Left renal pelvis (tissue), 4 donors: ENCODE measurements around the gene MYCBP2. TPM values are rescaled to one million over a fixed set of nuclear protein-coding genes. Genes with fewer than 3 reads are reported as not detected.
"Not testable (repeated sequence)": the region's sequence is repeated elsewhere in the genome, so short reads cannot be mapped to it uniquely, and the experiment has no call there.

Source experiments
- DNase-seq, 4 donors: peaks; one replicate each; pipeline ENCODE4 v3.0.0-alpha.2; 2013; ENCODE audit warnings: low read depth in 4 of 4, low spot score in 3 of 4
- polyA plus RNA-seq, 4 donors: library from polyadenylated mRNA; unstranded; fragments of 120-200 nt; gene quantifications; one replicate each; pipeline ENCODE4 v1.2.1, GENCODE V29; 2013; ENCODE audit not compliant: insufficient read length in 4 of 4

MYCBP2 gene
- polyA plus RNA-seq, 4 donors = 46.2 to 70.1 (median 60.5) TPM

DNA sequence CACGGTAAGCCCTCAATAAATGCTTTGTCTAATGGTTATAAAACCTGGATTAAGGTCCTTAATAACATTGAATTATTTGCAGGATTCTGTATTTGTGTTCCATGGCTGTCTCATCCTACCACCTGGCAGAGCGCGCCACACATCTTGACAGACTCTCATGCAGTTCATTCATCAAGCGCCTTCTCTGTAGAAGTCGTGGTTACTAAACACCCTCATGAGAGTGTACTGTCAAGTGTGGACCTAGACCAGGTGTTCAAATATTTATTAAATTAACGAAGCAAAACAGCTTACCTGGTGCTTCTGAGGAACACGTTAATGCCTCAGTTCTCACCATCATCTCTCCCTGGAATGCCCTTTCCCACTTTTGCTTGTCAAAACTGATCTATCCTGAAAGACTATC lies 286.8 kb downstream of the MYCBP2 start:
- no peak for DNase-seq

DNA sequence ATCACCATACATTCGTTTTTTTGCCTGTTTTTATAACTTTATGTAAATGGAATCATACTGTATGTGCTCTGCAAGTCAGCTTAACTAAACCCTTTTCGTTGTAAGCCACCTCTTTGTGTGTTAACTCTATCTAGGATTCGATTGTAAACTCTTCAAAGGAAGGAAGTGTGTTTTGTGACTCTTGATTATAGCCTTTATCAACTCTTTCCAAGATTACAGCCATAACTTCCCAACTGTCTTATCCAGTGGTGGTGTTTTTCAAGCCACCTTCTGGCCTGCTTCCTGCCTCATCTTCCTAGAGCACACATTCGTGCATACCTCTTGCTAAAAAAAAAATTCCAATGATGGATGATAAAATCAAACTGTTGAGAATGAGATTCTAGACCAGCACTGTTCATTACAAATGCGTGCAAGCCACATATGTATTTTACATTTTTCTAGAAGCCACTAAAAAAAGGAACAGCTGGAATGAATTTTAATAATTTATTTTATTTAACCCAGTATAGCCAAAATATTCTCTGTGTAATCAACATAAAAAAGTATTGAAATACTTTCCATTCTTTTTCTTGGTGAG lies 287.9 kb downstream of the MYCBP2 start:
- no peak for DNase-seq

DNA sequence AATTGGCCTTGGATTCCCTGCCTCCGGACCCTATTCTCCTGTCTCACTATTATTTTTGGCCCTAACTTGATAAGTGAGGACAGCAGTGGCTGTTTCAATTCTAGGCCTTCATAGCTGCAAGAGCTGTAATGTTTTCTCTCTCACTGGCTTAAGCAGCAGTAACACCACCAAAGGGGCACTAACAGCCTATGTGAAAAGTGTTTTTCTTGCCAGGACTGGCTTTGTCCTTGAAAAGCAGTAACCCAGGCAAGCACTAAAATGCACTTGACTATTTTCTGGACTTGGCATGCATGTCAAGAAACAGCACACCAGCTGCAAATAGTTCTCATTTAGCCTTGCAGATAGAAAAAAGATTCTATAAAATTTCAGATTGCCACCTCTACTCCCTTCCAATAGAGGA lies 290.6 kb downstream of the MYCBP2 start:
- DNase-seq = no peak

DNA sequence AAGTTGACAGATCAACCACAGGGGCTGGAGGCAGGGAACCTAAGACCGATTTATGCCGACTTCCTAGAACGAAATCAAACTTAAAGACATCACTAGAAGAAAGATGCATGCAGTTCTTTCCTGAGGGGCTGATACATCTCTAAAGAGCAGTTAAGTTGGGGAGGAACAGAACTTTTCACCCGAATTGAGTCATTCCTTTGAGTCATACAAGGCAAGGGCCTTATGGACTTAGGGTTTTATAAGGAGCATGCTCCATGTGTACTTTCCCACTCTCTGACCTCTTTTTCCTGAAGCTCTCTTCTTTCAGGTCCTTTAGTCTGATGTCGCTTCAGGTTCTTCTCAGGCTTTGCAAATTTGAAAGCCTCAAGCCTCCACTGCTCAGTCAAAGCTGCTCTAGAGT lies 292.0 kb downstream of the MYCBP2 start:
- no peak for DNase-seq

DNA sequence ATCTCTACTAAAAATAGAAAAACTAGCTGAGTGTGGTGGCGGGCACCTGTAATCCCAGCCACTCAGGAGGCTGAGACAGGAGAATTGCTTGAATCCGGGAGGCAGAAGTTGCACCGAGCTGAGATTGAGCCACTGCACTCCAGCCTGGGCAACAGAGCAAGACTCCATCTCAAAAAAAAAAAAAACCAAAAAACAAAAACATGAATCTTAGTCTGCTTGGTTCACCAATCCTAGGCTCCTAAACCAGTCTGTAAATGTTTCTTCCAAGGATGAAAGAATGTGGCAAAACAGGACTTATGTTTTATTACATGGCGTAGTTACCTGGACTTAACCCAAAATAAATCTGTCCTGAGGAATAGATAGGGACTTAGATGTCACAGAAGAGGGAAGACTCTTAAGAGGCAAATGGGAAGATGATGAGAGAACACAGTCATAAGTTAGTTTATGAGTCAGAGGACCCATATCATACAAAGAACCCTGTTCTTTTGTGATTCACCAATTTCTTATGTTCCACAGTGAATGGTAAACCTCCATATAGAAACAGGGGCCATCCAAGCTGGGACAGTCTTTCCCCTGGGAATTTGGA lies 293.1 kb downstream of the MYCBP2 start:
- DNase-seq = no peak

DNA sequence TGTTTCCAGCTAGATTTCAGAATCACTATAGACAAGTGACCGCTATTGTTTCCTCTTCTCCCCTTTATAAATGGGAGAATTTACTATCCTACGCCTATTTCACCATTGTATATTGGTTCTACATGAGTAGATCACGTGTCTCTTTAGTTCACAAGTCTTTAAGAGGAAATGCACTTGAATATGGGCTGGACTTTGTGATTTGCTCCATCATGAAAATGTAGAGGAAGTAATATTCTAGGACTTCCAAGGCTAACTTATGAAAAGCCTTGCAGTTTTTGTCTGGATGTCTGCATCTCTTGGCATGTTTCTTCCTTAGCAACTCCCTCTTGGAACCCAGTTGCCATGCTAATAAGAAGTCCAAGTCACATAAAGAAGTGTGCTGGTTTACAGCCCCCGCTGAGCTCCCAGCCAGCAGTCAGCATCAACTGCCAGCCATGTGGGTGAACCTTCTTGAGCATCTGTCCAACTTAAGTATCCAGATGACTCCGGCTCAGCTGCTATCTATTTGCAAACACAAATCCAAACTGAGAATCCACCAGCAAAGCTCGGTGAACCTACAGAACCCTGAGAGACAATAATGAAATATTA lies 295.1 kb downstream of the MYCBP2 start:
- DNase-seq = no peak

DNA sequence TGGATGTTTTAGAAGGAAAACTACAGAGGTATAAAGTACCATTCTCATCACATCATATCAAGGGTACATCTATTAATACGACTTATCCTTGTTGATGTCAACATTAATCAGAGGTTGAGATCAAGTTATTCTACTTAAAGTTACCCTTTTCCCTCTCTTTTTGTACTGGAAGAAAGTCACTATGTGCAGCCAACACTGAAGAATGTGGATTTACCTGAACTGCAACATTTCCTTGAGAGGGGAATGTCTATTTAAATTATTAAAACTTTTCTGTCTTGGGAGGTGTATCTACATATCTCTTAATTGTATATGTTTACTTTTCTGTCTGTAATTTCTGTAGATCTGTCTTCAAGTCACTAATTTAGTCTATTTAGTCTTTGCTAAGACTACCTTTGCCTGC lies 297.5 kb downstream of the MYCBP2 start:
- DNase-seq = no peak

DNA sequence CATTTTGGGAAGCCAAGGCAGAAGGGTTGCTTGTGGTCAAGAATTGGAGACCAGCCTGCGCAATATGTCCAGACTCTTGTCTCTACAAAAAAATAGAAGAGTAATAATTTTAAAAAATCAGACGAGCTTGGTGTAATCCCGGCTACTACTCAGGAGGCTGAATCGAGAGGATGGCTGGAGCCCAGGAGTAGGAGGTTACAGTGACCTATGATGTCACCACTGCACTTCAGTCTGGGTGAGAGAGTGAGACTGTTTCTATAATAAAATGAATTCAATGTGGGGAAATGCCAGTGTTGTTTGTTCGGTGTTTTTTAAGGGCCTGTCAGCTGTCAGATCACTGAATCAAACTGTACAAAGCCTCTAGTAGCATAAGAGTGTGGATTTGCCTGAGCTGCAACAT lies 298.7 kb downstream of the MYCBP2 start:
- no peak for DNase-seq

DNA sequence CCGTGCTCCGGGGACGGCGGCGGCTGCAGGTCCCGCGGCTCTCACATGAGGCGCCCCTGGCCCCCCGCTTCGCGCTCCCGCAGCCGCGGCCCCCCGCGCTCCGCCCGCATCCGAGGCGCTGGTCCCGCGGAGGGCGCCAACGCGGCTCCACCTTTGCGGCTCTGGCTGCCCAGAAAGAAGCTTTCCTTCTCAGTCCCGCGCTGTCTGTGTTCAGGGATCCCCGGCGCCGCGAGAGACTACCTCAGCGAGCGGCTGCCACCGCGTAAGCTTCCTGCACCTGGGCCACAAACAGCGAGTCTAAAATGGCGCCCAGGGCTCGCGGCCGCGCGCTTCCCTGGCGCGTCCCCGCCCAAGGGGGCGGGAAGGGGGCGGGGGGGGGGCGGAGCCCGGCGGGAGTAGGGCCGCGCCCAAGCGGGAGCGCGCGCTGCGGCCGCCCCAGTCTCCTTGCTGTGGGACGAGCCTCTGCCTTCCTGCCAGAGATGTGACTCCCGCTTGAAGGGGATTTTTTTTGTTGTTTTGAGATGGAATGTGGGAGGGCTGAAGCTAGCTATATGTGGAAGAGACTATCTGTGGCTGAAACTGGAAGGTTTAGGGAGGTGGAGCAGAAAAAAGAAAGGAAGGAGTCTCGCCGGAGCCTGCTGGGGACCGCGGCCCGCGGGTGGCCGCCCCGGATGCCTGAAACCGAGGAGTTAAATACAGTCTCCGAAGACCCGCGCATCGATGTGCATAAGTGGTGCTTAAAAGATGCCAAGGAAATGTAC lies 299.9 kb downstream of the MYCBP2 start, which contains the start of gene FBXL3:
TSS of gene FBXL3 (minus strand) at position 299 of the 761 bp plus-strand sequence. CDS start 5,299 bp downstream, outside the sequence.
- peak; percentile 75 to 77 (median 76) for DNase-seq

DNA sequence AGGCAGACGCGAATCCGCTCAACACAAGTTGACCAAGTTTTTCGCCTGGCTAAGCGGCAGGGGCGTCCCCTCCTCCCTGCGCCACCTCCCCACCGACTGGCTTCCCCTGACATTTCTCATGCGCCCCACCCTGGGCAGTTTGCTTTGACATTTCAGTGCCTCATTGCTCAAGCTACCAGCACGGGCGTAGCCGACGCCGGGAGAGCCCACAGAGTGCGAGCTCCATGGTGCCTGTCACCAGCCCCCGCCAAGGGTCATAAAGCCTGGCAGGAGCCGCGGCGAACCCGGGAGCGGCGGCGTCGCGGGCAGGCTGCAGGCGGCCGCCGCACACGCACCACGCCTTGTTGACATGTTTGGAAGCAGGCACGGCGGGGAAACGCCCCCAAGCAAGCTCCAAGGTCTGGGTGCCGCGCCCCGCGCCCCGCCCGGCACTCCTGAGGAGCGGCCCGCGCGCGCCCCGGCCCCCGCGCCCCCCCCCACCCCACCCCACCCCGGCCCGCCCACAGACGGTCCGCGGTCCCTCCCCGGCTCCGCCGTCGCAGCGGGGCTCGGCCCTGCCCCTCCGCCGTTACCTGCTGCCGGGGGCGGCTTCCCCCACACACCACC lies 300.5 kb downstream of the MYCBP2 start:
- DNase-seq = peak; percentile 44 to 60 (median 52)

DNA sequence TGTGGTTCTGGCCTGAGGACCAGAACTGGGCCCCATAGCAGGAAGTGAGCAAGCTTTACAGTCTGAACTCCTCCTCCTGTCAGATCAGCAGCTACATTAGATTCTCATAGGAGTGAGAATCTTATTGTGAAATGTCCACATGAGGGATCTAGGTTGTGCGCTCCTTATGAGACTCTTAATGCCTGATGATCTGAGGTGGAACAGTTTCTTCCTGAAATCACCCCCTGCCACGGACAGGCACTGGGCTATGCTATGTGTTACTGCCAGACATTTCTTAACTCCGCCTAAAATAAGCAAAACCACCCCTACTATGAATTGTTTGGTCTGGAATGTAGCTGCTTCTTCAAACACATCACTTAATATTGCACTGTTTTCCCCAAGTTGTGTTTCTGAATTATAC lies 304.6 kb downstream of the MYCBP2 start:
- DNase-seq = no peak

DNA sequence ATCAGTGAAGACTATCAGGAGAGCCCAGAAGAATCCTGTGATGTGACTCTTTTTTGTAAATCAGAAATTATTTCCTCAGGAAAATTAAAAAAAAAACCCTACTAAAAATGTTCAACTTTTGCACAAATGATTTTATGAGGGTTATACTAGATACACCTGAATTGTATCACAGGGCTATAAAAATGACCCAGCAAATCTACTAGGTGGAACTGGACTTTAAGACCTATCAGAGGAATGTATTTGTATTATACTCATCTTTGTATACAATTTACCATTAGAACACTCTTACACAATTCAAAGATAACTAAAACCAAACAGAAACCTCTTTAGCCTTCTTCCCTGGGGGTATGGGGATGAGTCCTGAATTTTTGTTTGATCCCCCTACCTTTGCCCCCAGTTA lies 307.1 kb downstream of the MYCBP2 start:
- no peak for DNase-seq

DNA sequence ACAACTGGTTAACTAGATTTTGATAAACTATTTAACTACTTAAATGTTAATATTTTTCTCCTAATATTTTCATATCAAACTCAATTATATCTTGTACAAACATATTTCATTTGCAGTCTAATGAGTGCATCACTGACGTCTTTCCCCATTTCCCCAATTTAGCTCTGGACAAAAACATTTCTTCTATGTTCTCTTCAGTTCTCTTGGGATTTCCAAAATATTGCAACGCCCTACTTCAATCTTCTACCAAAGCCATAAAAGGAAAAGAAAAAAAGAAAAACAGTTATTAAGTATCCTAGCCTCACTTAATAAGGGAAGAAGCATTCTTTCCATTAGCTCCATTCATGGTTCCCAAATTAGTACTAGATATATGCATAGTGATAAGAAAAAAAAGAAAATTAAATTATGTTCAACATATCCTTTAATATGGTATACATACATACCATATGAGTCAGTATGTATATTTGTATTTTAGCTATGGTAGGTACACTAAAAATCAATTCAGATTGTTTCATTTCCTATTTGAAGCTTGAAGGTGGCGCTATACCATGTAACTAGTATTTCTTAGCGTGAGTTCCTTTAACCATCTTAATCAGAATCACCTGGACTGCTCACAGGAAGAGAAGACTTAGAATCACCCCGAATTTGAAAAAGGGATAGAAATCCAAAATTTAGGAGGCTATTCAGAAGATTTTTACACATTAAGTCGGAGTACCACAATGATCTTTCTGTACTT lies 309.8 kb downstream of the MYCBP2 start:
- DNase-seq = no peak

DNA sequence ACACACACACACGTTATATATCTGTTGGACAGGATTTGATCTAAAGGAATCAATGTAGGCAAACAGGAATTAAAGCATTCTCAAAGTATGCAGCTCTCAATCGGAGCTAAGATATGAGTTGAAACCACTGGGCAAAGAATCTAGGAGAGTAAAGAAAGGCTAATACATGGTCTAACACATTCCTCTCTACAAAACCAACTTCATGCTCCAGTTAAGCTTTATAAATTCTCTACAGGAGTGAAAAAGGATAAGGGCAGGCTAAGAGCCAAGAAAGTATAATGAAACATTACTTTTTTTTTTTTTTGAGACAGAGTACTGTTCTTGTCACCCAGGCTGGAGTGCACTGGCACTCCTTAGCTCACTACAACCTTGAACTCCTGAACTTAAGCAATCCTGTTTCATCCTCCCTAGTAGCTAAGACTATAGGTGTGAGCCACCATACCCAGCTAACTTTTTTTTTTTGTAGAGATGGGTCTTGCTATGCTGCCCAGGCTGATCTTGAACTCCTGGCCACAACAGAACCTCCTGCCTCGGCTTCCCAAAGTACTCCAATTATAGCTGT lies 310.6 kb downstream of the MYCBP2 start:
- DNase-seq = no peak

DNA sequence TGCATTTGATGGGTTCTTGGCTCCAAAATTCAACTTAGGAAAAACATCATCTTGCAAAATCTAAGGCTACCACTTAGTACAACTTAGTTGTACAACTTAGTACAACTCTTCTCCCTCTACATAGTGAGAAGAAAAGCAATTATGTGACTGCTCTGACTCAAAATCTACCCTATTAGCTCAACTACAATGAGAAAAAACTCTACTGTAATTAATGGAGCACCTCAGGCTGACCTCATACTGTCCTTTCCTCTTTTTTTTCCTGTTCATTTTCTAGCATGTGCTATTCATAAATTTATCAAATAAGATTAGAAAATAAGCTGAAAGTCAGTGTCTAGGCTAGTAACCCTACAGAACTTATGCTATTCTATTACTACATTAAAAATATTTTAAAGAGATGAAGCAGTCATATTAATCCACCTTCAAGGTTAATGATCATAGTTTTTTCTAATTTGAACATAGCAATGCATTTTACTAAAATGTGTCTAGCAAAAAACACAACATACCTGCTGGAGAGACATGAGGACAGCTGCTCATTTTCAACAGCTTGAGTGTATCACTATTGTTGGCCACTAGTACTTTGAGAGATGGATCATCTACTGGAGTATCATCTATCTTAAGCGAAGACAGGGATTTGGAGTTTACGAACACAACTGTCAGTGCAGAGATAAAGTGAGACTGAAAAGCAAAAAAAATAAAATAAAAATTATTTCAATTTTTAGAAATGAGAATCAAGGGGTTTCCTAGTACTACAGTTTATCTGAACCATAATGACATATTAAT lies 311.8 kb downstream of the MYCBP2 start:
- no peak for DNase-seq

DNA sequence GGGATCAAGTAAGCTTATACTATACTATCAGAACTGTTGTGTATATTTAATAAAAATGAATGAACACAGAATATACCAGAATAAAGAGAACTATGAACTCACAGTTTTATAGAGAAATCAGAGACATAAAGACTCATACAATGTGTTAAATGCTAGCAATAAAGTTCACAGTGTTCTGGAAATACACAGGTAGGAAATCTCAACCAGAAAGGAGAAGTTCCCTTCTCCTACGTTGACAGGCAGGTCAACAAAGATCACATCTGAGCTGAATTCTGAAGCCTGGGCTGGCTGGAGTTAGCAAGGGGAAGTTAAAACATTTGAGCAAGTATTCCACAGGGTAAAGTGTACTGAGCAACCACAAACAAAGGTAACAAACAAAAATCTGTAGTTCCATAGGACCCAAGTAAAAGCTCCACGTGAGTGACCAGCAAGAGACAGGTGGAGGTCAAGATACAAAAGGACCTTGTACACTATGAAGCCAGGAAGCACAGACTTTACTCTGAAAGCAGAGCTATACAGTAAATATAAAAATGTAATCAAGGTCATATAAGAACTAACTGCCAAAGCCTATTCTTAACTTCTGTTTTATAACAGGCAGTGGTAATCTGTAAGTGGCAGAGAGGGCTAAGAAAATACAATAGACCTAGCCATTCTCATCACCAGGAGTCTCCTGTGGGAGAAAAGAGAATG lies 312.9 kb downstream of the MYCBP2 start:
- no peak for DNase-seq

DNA sequence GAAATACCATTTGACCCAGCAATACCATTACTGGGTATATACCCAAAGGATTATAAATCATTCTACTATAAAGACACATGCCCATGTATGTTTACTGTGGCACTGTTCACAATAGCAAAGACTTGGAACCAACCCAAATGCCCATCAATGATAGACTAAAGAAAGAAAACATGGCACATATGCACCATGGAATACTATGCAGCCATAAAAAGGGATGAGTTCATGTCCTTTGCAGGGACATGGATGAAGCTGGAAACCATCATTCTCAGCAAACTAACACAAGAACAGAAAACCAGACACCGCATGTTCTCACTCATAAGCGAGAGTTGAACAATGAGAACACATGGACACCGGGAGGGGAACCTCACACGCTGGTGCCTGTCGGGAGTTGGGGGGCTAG lies 317.2 kb downstream of the MYCBP2 start:
- not testable (repeated sequence) for DNase-seq

DNA sequence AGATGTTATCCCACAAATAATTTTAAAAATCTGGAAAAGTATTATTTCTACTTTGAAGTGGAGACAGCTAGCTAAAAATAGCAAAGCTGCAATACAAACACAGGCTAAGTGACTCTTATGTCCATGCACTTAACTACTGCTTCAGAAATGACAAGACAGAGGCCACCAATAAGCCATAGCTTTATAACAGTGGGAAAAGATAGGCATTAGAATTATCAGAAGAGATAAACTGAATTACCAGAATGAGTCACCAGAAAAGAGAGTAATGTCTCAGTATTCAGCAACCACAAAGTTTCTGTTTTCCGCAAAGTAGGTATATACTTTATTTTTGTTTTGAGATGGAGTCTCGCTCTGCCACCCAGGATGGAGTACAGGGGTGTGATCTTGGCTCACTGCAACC lies 317.9 kb downstream of the MYCBP2 start:
- DNase-seq = no peak

DNA sequence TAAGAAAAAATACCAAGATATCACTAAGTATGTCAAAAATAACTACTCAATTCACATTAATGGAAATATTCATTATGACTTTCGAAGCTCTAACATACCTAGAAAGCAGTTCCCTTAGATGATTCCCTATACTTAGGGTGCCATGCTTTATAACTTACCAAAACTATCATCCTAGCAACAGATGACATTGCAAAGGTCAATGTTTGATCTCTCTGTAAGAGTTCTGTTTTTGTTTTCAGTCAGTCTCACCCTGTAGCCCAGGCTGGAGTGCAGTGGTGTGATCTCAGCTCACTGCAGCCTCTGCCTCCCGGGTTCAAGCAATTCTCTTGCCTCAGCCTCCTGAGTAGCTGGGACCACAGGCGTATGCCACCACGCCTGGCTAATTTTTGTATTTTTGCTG lies 318.6 kb downstream of the MYCBP2 start:
- DNase-seq = not testable (repeated sequence)
